ENCODE results near the gene ANAPC1. TPM values are rescaled to one million over a fixed set of nuclear protein-coding genes. Genes with fewer than 3 reads are reported as not detected.
A peak's percentile ranks its signal among the peaks of the same experiment; 100 is the strongest.

ANAPC1 gene
- total RNA-seq, 4 donors from 2014 or later: 37.3 to 67.3 (median 51.4) TPM

DNA sequence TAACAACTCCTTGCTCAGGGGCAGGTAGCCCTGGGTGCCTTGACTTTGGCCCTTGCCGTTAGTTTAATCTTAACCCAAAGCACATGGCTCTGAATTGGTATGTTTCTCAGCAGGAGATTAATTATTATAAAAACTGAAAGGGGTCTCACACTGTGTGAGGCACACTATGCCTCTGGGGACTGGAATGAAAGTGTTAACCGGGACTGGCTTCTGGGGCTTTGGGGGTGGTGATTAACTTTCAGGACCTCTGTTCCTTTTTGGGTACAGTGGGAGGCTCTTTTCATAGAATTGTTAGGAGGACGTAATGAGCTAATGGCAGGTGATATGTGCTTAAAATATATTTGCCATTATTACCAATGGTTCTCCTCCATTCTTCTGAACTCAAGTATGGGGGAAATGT is 19.5 kb upstream of the ANAPC1 start:
- no peak for DNase-seq
- intact Hi-C loops (cut with DNase I; ENCODE audit: low total_unique reads) (no loop called here), in situ Hi-C loops (cut with MboI; ENCODE audit: low pct_ligation_motif_present in 1 of 4, low pct_unique_long_range_greater_than_20kb in 1 of 4, low sequenced_read_pairs in 3 of 4) (loop anchor here in 2 of 4 donors (10.0 kb wide), 1 partner anchor 131 kb away; no protein-coding TSS in a partner anchor)
- H3K27ac ChIP-seq: peak overlapping the region in 1 of 4 donors; percentile 43
- no peak overlapping the region for H3K4me3 ChIP-seq
- H3K9me3 ChIP-seq: no peaks in the 10 kb centered on the region
- TF ChIP-seq, protein P1, sequence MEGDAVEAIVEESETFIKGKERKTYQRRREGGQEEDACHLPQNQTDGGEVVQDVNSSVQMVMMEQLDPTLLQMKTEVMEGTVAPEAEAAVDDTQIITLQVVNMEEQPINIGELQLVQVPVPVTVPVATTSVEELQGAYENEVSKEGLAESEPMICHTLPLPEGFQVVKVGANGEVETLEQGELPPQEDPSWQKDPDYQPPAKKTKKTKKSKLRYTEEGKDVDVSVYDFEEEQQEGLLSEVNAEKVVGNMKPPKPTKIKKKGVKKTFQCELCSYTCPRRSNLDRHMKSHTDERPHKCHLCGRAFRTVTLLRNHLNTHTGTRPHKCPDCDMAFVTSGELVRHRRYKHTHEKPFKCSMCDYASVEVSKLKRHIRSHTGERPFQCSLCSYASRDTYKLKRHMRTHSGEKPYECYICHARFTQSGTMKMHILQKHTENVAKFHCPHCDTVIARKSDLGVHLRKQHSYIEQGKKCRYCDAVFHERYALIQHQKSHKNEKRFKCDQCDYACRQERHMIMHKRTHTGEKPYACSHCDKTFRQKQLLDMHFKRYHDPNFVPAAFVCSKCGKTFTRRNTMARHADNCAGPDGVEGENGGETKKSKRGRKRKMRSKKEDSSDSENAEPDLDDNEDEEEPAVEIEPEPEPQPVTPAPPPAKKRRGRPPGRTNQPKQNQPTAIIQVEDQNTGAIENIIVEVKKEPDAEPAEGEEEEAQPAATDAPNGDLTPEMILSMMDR (IDR thresholded peaks at IDR 0.05): no peak
- TF ChIP-seq POLR2AphosphoS5 (IDR thresholded peaks at IDR 0.05) (no peak), POLR2A (IDR thresholded peaks at IDR 0.05) (no peak), EP300 (IDR thresholded peaks at IDR 0.05; ENCODE audit: low read depth) (no peak)
- peaks cover 12% of the 10 kb centered on the region for H3K27me3 ChIP-seq
- 71 to 82% methylated on average over 3 of the region's 3 CpGs for WGBS, 2 donors (ENCODE audit: low coverage in 1 of 2)
- peaks cover 9 to 56% (median 20%) of the 10 kb centered on the region in 4 donors for H3K4me1 ChIP-seq
- H3K36me3 ChIP-seq: no peaks in the 10 kb centered on the region

DNA sequence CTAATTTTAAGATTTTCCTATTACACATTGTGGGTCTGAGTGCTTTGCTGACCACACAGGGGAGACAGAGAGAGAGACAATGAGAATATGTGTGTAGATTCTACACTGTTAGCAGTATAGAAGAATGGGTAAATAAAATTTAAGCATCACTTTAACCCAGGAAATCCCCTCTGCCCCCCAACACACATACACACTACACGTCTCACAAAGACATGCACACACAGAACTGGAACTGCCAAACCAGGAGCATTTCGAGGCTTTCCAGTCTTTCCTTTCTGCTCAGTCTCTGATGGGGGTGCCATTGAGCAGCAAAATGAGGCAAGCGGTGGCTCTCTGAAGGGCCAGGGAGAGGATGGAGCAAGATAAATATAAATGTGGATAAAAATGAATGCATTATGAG is 16.9 kb upstream of the ANAPC1 start:
- in situ Hi-C loops (cut with MboI; ENCODE audit: low pct_ligation_motif_present in 1 of 4, low pct_unique_long_range_greater_than_20kb in 1 of 4, low sequenced_read_pairs in 3 of 4): loop anchor here in 2 of 4 donors (10.0 kb wide), 1 partner anchor 134 kb away; no protein-coding TSS in a partner anchor
- Histone ChIP-seq H3K36me3 (no peaks in the 10 kb centered on the region), H3K27me3 (peaks cover 12% of the 10 kb centered on the region), H3K4me1 (peaks cover 4 to 41% (median 16%) of the 10 kb centered on the region in 4 donors), H3K9me3 (no peaks in the 10 kb centered on the region), H3K27ac (peak overlapping the region; percentile 48 to 92 (median 78)), H3K4me3 (peak overlapping the region in 2 of 4 donors; percentile 10 to 68)
- TF ChIP-seq, protein P1 (IDR thresholded peaks at IDR 0.05): peak in 2 of 5 experiments; percentile 25 to 26
- TF ChIP-seq EP300 (IDR thresholded peaks at IDR 0.05; ENCODE audit: low read depth): no peak
- intact Hi-C loops (cut with DNase I; ENCODE audit: low total_unique reads): no loop called here
- 16 to 20% methylated on average over 3 of the region's 3 CpGs for WGBS, 2 donors (ENCODE audit: low coverage in 1 of 2)
- DNase-seq: peak; percentile 54

DNA sequence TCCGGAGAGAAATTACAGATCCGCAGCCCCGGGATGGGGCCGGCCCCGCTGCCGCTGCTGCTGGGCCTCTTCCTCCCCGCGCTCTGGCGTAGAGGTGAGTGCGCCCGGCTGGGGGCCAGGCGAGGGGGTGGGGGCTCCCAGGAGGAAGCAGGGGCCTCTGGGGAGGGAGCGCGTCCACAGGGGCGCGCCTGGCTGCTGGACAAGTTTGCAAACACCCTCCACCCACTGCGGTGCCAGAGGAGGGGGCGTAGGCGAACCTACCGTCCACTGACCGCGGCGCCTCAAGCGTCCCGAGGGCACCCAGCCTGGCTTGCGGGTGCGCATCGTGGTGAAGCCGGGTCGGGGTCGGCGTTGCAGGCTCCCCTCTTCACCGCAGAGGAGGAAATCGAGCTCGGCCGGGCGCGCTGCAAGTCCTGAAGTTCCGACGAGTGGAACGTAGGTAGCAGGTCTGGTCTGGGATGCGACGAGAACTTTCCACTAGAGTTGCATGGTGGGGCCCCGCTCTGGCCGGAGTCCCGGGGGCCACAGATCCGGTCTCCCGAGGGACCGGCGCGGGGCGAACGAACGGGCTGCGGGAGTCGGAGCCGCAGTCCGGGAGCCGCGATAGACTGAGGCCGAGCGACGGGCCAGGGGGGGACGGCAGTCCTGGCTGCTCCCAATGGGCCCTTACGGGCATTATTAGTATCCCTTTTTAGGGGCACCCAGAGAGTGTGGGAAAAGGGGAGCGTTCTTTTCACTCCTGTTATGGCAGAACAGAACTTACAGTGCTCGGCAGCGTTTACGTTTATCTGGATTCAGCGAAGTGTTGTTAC is 14.9 kb upstream of the ANAPC1 start:
- no peaks in the 10 kb centered on the region for H3K9me3 ChIP-seq
- WGBS, 2 donors (ENCODE audit: low coverage in 1 of 2): 0% methylated on average over 41 of the region's 70 CpGs; no CpG with 5 or more reads in 1 of the 2 donors
- H3K4me3 ChIP-seq: peak overlapping the region; percentile 57 to 82 (median 64)
- TF ChIP-seq POLR2A (IDR thresholded peaks at IDR 0.05) (no peak), POLR2AphosphoS5 (IDR thresholded peaks at IDR 0.05) (no peak)
- TF ChIP-seq, protein P1 (IDR thresholded peaks at IDR 0.05): no peak
- intact Hi-C loops (cut with DNase I; ENCODE audit: low total_unique reads): loop anchor here (5.0 kb wide), 1 partner anchor 148 kb away; no protein-coding TSS in a partner anchor
- no peak for DNase-seq
- peaks cover 0 to 30% (median 16%) of the 10 kb centered on the region in 4 donors for H3K4me1 ChIP-seq
- H3K27me3 ChIP-seq: peaks cover 12% of the 10 kb centered on the region
- in situ Hi-C loops (cut with MboI; ENCODE audit: low pct_ligation_motif_present in 1 of 4, low pct_unique_long_range_greater_than_20kb in 1 of 4, low sequenced_read_pairs in 3 of 4): loop anchor here in 1 of 4 donors (10.0 kb wide), 1 partner anchor 156 kb away; the partner anchor contains the start of gene TMEM87B
- H3K36me3 ChIP-seq: no peaks in the 10 kb centered on the region
- H3K27ac ChIP-seq: peak overlapping the region; percentile 72 to 92 (median 84)

DNA sequence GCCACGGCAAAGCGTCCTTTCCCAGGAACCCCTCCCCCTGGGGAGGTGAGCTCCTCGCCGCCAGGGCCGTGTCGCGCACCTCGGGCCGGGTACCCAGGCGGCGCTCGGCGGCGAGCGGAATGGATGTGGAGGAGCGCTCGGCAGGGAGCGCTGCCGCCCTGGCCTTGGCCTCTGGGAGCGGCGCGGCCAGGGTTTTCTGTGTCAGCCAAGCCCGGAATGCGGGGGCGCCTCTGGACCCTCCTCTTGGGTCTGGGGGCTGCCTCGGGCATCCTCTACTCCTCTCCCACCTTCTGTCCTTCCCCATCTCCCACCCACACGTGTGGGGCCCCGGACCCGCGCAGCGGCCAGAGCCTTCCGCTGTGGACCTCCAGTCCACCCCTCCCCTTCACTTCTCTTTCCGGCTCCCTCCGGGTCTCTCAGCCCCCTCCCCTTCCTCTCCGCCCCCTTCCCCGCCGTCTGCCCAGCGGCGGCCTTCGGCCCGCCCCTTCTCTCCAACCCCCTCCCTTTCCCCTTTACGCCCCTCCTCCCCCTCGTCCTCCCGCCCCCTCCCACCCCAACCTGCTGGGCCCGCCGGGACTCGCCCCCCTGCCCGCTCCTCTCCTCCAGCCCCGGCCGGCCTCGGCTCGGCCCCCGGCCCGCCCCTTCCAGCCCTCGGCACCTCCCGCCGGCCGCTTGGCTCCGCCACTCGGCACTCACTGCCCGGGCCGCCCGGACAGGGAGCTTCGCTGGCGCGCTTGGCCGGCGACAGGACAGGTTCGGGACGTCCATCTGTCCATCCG is 14.1 kb upstream of the ANAPC1 start, which contains the start of gene MERTK:
Gene MERTK (plus strand): TSS at position 684 of the 779 bp plus-strand sequence. CDS start 129 bp downstream, outside the sequence.
- H3K4me1 ChIP-seq: peaks cover 0 to 30% (median 16%) of the 10 kb centered on the region in 4 donors
- WGBS, 2 donors (ENCODE audit: low coverage in 1 of 2): 0 to 1% methylated on average over 5 to 31 of the region's 71 CpGs
- peak within 1 kb of the TSS; percentile 57 to 82 (median 64) for H3K4me3 ChIP-seq
- H3K9me3 ChIP-seq: no peaks in the 10 kb centered on the region
- in situ Hi-C loops (cut with MboI; ENCODE audit: low pct_ligation_motif_present in 1 of 4, low pct_unique_long_range_greater_than_20kb in 1 of 4, low sequenced_read_pairs in 3 of 4): loop anchor here in 1 of 4 donors (10.0 kb wide), 1 partner anchor 157 kb away; the partner anchor contains the start of gene TMEM87B
- intact Hi-C loops (cut with DNase I; ENCODE audit: low total_unique reads): loop anchor here (5.0 kb wide), 1 partner anchor 149 kb away; no protein-coding TSS in a partner anchor
- TF ChIP-seq, protein P1 (IDR thresholded peaks at IDR 0.05): peak; percentile 50 to 70 (median 63)
- TF ChIP-seq POLR2AphosphoS5 (IDR thresholded peaks at IDR 0.05) (peak; percentile 75 to 84 (median 83)), EP300 (IDR thresholded peaks at IDR 0.05; ENCODE audit: low read depth) (no peak), POLR2A (IDR thresholded peaks at IDR 0.05) (peak; percentile 68)
- peak within 1 kb of the TSS; percentile 72 to 92 (median 84) for H3K27ac ChIP-seq
- peaks cover 12% of the 10 kb centered on the region for H3K27me3 ChIP-seq
- DNase-seq: peak; percentile 86
- no peaks in the 10 kb centered on the region for H3K36me3 ChIP-seq
